Measurements from ENCODE around the gene TXNRD1. TPM values are rescaled to one million over a fixed set of nuclear protein-coding genes. Genes with fewer than 3 reads are reported as not detected.
"Not testable (repeated sequence)": the region's sequence is repeated elsewhere in the genome, so short reads cannot be mapped to it uniquely, and the experiment has no call there.

Gene TXNRD1
- total RNA-seq, 1 donor from 2014 or later, result 93.3 TPM

- H3K9me3 Mint-ChIP-seq, result no peaks in the 10 kb centered on the region
- H3K36me3 Mint-ChIP-seq (ENCODE audit: low read depth), result no peaks in the 10 kb centered on the region
- no peaks in the 10 kb centered on the region for H3K27me3 Mint-ChIP-seq (ENCODE audit: insufficient read depth)
- intact Hi-C loops (cut with micrococcal nuclease), result no loop called here
- no peak for DNase-seq (ENCODE audit: low spot score)
- no peaks in the 10 kb centered on the region for H3K4me1 Mint-ChIP-seq (ENCODE audit: low read depth)
- no peak overlapping the region for H3K4me3 Mint-ChIP-seq
- no peak overlapping the region for H3K27ac Mint-ChIP-seq
Observed at GRCh38 chr12:104250366-104251125, 35.0 kb downstream of the TXNRD1 start.

- no peaks in the 10 kb centered on the region for H3K36me3 Mint-ChIP-seq (ENCODE audit: low read depth)
- H3K27me3 Mint-ChIP-seq (ENCODE audit: insufficient read depth), result peaks cover 3% of the 10 kb centered on the region
- no peak overlapping the region for H3K4me3 Mint-ChIP-seq
- no peaks in the 10 kb centered on the region for H3K9me3 Mint-ChIP-seq
- no peak for DNase-seq (ENCODE audit: low spot score)
- intact Hi-C loops (cut with micrococcal nuclease), result no loop called here
- no peak overlapping the region for H3K27ac Mint-ChIP-seq
- H3K4me1 Mint-ChIP-seq (ENCODE audit: low read depth), result no peaks in the 10 kb centered on the region
Observed at GRCh38 chr12:104257913-104258472, 42.4 kb downstream of the TXNRD1 start.

GRCh38 chr12:104258476-104259067 is 43.0 kb downstream of the TXNRD1 start:
- no peak for DNase-seq (ENCODE audit: low spot score)
- intact Hi-C loops (cut with micrococcal nuclease), result no loop called here
- no peak overlapping the region for H3K4me3 Mint-ChIP-seq
- H3K27me3 Mint-ChIP-seq (ENCODE audit: insufficient read depth), result peaks cover 3% of the 10 kb centered on the region
- H3K27ac Mint-ChIP-seq, result no peak overlapping the region
- H3K9me3 Mint-ChIP-seq, result no peaks in the 10 kb centered on the region
- H3K4me1 Mint-ChIP-seq (ENCODE audit: low read depth), result no peaks in the 10 kb centered on the region
- no peaks in the 10 kb centered on the region for H3K36me3 Mint-ChIP-seq (ENCODE audit: low read depth)

- H3K4me1 Mint-ChIP-seq (ENCODE audit: low read depth), result no peaks in the 10 kb centered on the region
- H3K27me3 Mint-ChIP-seq (ENCODE audit: insufficient read depth), result peaks cover 2% of the 10 kb centered on the region
- DNase-seq (ENCODE audit: low spot score), result no peak
- no peak overlapping the region for H3K4me3 Mint-ChIP-seq
- no peak overlapping the region for H3K27ac Mint-ChIP-seq
- H3K9me3 Mint-ChIP-seq, result no peaks in the 10 kb centered on the region
- intact Hi-C loops (cut with micrococcal nuclease), result no loop called here
- no peaks in the 10 kb centered on the region for H3K36me3 Mint-ChIP-seq (ENCODE audit: low read depth)
Observed at GRCh38 chr12:104263026-104263425, 47.4 kb downstream of the TXNRD1 start.

- Mint-ChIP-seq H3K27ac (no peak overlapping the region), H3K9me3 (no peaks in the 10 kb centered on the region), H3K4me3 (no peak overlapping the region), H3K27me3 (ENCODE audit: insufficient read depth) (peaks cover 2% of the 10 kb centered on the region), H3K36me3 (ENCODE audit: low read depth) (no peaks in the 10 kb centered on the region), H3K4me1 (ENCODE audit: low read depth) (no peaks in the 10 kb centered on the region)
- no peak for DNase-seq (ENCODE audit: low spot score)
- intact Hi-C loops (cut with micrococcal nuclease), result no loop called here
Observed at GRCh38 chr12:104263580-104264358, 48.2 kb downstream of the TXNRD1 start.

GRCh38 chr12:104265436-104265835 is 49.9 kb downstream of the TXNRD1 start:
- H3K4me1 Mint-ChIP-seq (ENCODE audit: low read depth); DNase-seq (ENCODE audit: low spot score); intact Hi-C loops (cut with micrococcal nuclease); H3K36me3 Mint-ChIP-seq (ENCODE audit: low read depth); H3K27me3 Mint-ChIP-seq (ENCODE audit: insufficient read depth); H3K27ac Mint-ChIP-seq; H3K4me3 Mint-ChIP-seq; H3K9me3 Mint-ChIP-seq: not testable (repeated sequence)

GRCh38 chr12:104272938-104273337 is 57.4 kb downstream of the TXNRD1 start:
- no peak overlapping the region for H3K4me3 Mint-ChIP-seq
- no peak overlapping the region for H3K27ac Mint-ChIP-seq
- peaks cover 12% of the 10 kb centered on the region for H3K4me1 Mint-ChIP-seq (ENCODE audit: low read depth)
- H3K9me3 Mint-ChIP-seq, result no peaks in the 10 kb centered on the region
- H3K27me3 Mint-ChIP-seq (ENCODE audit: insufficient read depth), result no peaks in the 10 kb centered on the region
- intact Hi-C loops (cut with micrococcal nuclease), result no loop called here
- DNase-seq (ENCODE audit: low spot score), result no peak
- H3K36me3 Mint-ChIP-seq (ENCODE audit: low read depth), result no peaks in the 10 kb centered on the region

GRCh38 chr12:104273503-104273902 is 57.9 kb downstream of the TXNRD1 start:
- no peak overlapping the region for H3K4me3 Mint-ChIP-seq
- H3K27me3 Mint-ChIP-seq (ENCODE audit: insufficient read depth), result no peaks in the 10 kb centered on the region
- intact Hi-C loops (cut with micrococcal nuclease), result no loop called here
- H3K9me3 Mint-ChIP-seq, result no peaks in the 10 kb centered on the region
- no peaks in the 10 kb centered on the region for H3K36me3 Mint-ChIP-seq (ENCODE audit: low read depth)
- H3K4me1 Mint-ChIP-seq (ENCODE audit: low read depth), result peaks cover 12% of the 10 kb centered on the region
- no peak overlapping the region for H3K27ac Mint-ChIP-seq
- DNase-seq (ENCODE audit: low spot score), result no peak

GRCh38 chr12:104274811-104275210 is 59.2 kb downstream of the TXNRD1 start:
- H3K27me3 Mint-ChIP-seq (ENCODE audit: insufficient read depth), result no peaks in the 10 kb centered on the region
- H3K9me3 Mint-ChIP-seq, result no peaks in the 10 kb centered on the region
- H3K4me1 Mint-ChIP-seq (ENCODE audit: low read depth), result peaks cover 12% of the 10 kb centered on the region
- no peak overlapping the region for H3K4me3 Mint-ChIP-seq
- no peak overlapping the region for H3K27ac Mint-ChIP-seq
- H3K36me3 Mint-ChIP-seq (ENCODE audit: low read depth), result no peaks in the 10 kb centered on the region
- no peak for DNase-seq (ENCODE audit: low spot score)
- intact Hi-C loops (cut with micrococcal nuclease), result no loop called here

- Mint-ChIP-seq H3K27me3 (ENCODE audit: insufficient read depth) (no peaks in the 10 kb centered on the region), H3K4me1 (ENCODE audit: low read depth) (peaks cover 16% of the 10 kb centered on the region), H3K36me3 (ENCODE audit: low read depth) (peaks cover 3% of the 10 kb centered on the region), H3K4me3 (peak overlapping the region; percentile 43), H3K27ac (no peak overlapping the region), H3K9me3 (no peaks in the 10 kb centered on the region)
- DNase-seq (ENCODE audit: low spot score), result no peak
- intact Hi-C loops (cut with micrococcal nuclease), result no loop called here
Observed at GRCh38 chr12:104275689-104276088, 60.1 kb downstream of the TXNRD1 start.

- Mint-ChIP-seq H3K4me1 (ENCODE audit: low read depth) (peaks cover 16% of the 10 kb centered on the region), H3K36me3 (ENCODE audit: low read depth) (peaks cover 3% of the 10 kb centered on the region), H3K9me3 (no peaks in the 10 kb centered on the region), H3K4me3 (peak overlapping the region; percentile 43), H3K27me3 (ENCODE audit: insufficient read depth) (peaks cover 4% of the 10 kb centered on the region), H3K27ac (no peak overlapping the region)
- no peak for DNase-seq (ENCODE audit: low spot score)
- intact Hi-C loops (cut with micrococcal nuclease), result no loop called here
Observed at GRCh38 chr12:104276273-104277131, 60.9 kb downstream of the TXNRD1 start.

GRCh38 chr12:104279164-104279563 is 63.6 kb downstream of the TXNRD1 start:
- Mint-ChIP-seq H3K27ac (no peak overlapping the region), H3K27me3 (ENCODE audit: insufficient read depth) (peaks cover 4% of the 10 kb centered on the region), H3K9me3 (no peaks in the 10 kb centered on the region), H3K4me3 (no peak overlapping the region), H3K36me3 (ENCODE audit: low read depth) (peaks cover 3% of the 10 kb centered on the region), H3K4me1 (ENCODE audit: low read depth) (peaks cover 16% of the 10 kb centered on the region)
- intact Hi-C loops (cut with micrococcal nuclease), result no loop called here
- DNase-seq (ENCODE audit: low spot score), result no peak

Measured in activated T-helper 1 cell treated with anti-CD3 and anti-CD28 coated beads, Interleukin-12 subunit alpha, Interleukin-12 subunit beta, Interleukin-2, Interleukin-4 antibody, amounts not matched to agents 30 ng/mL and 10 ng/mL and 1 ng/mL, durations not matched to agents 14 hours and 24 hours and 36 hours (primary cell).